ENCODE measurements around the gene SPHKAP. TPM values are rescaled to one million over a fixed set of nuclear protein-coding genes. Genes with fewer than 3 reads are reported as not detected.
A peak's percentile ranks its signal among the peaks of the same experiment; 100 is the strongest.

Gene SPHKAP
- total and polyA plus RNA-seq, 8 donors = 0.18 to 1.8 (median 1.4) TPM; not detected in 1

DNA sequence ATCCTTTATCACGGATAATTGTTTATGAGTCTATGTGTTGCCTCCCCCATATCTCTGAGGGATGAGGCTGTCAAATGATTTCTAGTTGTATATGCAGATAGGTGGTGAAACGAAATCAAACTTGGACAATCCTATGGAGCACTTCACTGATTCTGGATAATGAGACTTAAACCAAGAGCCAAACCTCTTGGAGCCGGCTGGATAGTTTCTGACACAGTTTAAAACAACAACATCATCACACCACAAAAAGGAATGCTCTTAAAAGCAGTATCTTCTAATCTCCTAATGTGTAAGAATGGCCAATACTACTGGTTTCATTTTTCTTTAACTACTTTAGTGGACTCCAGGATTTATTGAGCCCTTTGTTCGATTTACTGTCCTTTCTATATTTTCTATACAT lies 36.5 kb downstream of the SPHKAP start:
- Histone ChIP-seq H3K27me3 (no peaks in the 10 kb centered on the region), H3K27ac (no peak overlapping the region), H3K36me3 (no peaks in the 10 kb centered on the region), H3K9me3 (peaks cover 0 to 3% of the 10 kb centered on the region in 2 donors), H3K4me3 (no peak overlapping the region), H3K4me1 (no peaks in the 10 kb centered on the region)
- intact Hi-C loops (cut with DNase I) = no loop called here
- DNase-seq (peak in 2 of 4 donors; percentile 46 to 61), ATAC-seq (no peak)
- TF ChIP-seq, protein P1, sequence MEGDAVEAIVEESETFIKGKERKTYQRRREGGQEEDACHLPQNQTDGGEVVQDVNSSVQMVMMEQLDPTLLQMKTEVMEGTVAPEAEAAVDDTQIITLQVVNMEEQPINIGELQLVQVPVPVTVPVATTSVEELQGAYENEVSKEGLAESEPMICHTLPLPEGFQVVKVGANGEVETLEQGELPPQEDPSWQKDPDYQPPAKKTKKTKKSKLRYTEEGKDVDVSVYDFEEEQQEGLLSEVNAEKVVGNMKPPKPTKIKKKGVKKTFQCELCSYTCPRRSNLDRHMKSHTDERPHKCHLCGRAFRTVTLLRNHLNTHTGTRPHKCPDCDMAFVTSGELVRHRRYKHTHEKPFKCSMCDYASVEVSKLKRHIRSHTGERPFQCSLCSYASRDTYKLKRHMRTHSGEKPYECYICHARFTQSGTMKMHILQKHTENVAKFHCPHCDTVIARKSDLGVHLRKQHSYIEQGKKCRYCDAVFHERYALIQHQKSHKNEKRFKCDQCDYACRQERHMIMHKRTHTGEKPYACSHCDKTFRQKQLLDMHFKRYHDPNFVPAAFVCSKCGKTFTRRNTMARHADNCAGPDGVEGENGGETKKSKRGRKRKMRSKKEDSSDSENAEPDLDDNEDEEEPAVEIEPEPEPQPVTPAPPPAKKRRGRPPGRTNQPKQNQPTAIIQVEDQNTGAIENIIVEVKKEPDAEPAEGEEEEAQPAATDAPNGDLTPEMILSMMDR (IDR thresholded peaks at IDR 0.05) = no peak

DNA sequence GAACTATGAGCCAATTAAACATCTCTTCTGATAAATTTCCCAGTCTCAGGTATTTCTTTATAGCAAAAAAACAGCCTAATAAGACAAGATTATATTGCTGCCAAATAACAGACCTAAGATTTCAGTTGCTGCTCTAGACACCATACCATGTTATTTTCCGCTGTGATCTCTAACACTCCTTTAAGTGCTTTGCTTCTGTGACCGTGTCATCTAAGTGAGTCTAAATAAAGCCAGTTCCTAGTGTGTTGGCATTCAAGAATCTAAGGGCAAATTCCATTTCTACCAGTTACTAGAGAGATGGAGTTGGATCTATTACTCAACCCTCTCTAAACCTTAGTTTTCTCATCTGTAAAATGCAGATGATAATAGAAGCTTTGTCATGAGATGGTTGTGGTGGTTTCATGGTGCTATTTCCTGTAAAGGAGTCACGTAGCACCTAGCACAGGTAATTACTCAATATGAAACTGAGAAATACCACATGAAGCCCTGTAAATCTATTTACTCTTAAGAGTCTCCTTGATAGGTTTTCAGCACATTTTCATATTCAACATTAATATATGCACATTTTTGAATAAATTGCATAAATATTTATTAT lies 40.5 kb downstream of the SPHKAP start:
- Histone ChIP-seq H3K9me3 (peaks cover 0 to 2% of the 10 kb centered on the region in 2 donors), H3K27me3 (no peaks in the 10 kb centered on the region), H3K4me1 (no peaks in the 10 kb centered on the region), H3K27ac (no peak overlapping the region), H3K4me3 (no peak overlapping the region), H3K36me3 (no peaks in the 10 kb centered on the region)
- TF ChIP-seq, protein P1 (IDR thresholded peaks at IDR 0.05) = no peak
- no peak for ATAC-seq
- DNase-seq = no peak
- intact Hi-C loops (cut with DNase I) = no loop called here

DNA sequence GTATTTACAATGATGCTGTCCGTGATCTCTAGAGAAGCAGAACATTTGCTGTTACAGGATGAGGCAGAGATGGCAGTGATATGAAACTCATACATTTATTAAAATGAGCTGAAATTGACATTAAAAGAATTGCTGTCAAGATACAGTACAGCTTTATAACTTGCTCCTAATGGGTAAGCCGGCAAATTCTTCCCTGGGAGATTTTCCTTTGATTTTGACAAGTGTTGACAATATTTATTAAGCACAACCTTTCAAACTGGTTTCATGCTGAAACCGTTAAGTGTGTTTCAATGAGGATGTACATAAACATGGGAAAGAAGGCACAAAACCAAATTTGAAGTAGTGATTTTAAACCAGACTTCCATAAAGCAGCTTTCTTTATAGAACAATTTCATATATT lies 45.5 kb downstream of the SPHKAP start:
- H3K27ac ChIP-seq = no peak overlapping the region
- no peak overlapping the region for H3K4me3 ChIP-seq
- H3K9me3 ChIP-seq = peaks cover 0 to 2% of the 10 kb centered on the region in 2 donors
- ATAC-seq (no peak), DNase-seq (no peak)
- H3K27me3 ChIP-seq = no peaks in the 10 kb centered on the region
- TF ChIP-seq, protein P1 (IDR thresholded peaks at IDR 0.05) = no peak
- H3K36me3 ChIP-seq = no peaks in the 10 kb centered on the region
- intact Hi-C loops (cut with DNase I) = no loop called here
- H3K4me1 ChIP-seq = no peaks in the 10 kb centered on the region

DNA sequence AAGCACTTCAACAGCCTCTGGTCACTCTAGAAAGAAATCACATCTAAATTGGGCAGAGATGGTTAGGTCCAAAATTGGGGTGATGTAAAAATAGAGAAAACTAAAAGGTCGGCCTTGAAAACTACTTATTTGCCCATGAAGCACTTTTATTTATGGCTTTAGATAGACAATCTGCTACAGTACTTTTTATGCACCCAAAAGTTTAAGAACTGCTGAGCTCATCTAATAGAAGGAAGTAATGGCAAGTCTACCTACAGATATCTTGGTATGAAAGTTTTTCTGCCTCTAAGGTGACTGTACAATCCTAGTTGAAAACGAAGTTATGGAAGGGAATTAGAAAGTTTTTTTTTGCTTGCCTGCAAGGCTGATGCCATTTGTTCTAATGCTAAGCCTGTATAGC lies 46.2 kb downstream of the SPHKAP start:
- ATAC-seq (no peak), DNase-seq (no peak)
- H3K9me3 ChIP-seq = peaks cover 0 to 2% of the 10 kb centered on the region in 2 donors
- TF ChIP-seq, protein P1 (IDR thresholded peaks at IDR 0.05) = no peak
- no peak overlapping the region for H3K27ac ChIP-seq
- H3K36me3 ChIP-seq = no peaks in the 10 kb centered on the region
- H3K4me1 ChIP-seq = no peaks in the 10 kb centered on the region
- no peak overlapping the region for H3K4me3 ChIP-seq
- no peaks in the 10 kb centered on the region for H3K27me3 ChIP-seq
- intact Hi-C loops (cut with DNase I) = no loop called here

DNA sequence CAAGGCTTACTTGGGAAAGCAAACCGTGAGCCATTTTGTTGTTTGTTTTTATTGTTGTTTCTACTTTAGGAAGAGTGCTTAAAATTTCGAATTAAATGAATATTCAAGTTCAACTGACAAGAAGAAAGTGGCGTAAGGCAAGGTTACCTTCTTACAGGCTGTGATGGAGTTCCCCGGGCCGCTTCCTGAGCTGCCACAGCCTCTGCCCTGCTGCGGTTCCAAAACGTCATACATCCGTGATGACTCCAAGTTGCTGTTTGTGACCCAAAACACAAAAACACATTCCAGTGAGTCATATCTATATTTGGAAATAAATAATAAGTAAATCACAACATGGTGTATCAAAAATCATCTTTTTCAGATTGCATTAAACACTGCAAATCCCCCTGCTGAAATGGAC lies 49.7 kb downstream of the SPHKAP start:
- intact Hi-C loops (cut with DNase I) = no loop called here
- DNase-seq (no peak), ATAC-seq (no peak)
- no peaks in the 10 kb centered on the region for H3K9me3 ChIP-seq
- no peak overlapping the region for H3K27ac ChIP-seq
- H3K4me1 ChIP-seq = no peaks in the 10 kb centered on the region
- H3K27me3 ChIP-seq = no peaks in the 10 kb centered on the region
- no peak overlapping the region for H3K4me3 ChIP-seq
- no peaks in the 10 kb centered on the region for H3K36me3 ChIP-seq
- TF ChIP-seq, protein P1 (IDR thresholded peaks at IDR 0.05) = no peak

All from left lung (tissue), 10 donors.